Measurements from ENCODE around the gene CRNKL1. TPM values are rescaled to one million over a fixed set of nuclear protein-coding genes. Genes with fewer than 3 reads are reported as not detected.
A peak's percentile ranks its signal among the peaks of the same experiment; 100 is the strongest.
"Not testable (repeated sequence)": the region's sequence is repeated elsewhere in the genome, so short reads cannot be mapped to it uniquely, and the experiment has no call there.

Gene CRNKL1
- total RNA-seq, 1 donor from 2014 or later, result 20.4 TPM

GRCh38 chr20:20005342-20005741 is 46.9 kb downstream of the CRNKL1 start:
- intact Hi-C loops (cut with DNase I), result no loop called here
- Histone ChIP-seq H3K4me3 (no peak overlapping the region), H3K9me3 (no peaks in the 10 kb centered on the region), H3K27me3 (ENCODE audit: low read depth) (no peaks in the 10 kb centered on the region), H3K36me3 (peaks cover 23% of the 10 kb centered on the region), H3K4me1 (peaks cover 36% of the 10 kb centered on the region), H3K27ac (peak overlapping the region; percentile 33)
- TF ChIP-seq CTCF (IDR thresholded peaks at IDR 0.05), result no peak
- DNase-seq (no peak), ATAC-seq (no peak)

GRCh38 chr20:20003955-20004322 is 48.3 kb downstream of the CRNKL1 start:
- intact Hi-C loops (cut with DNase I); H3K9me3 ChIP-seq; DNase-seq; H3K27me3 ChIP-seq (ENCODE audit: low read depth); ATAC-seq: not testable (repeated sequence)
- Histone ChIP-seq H3K4me1 (peaks cover 45% of the 10 kb centered on the region), H3K4me3 (peak overlapping the region; percentile 28), H3K36me3 (peaks cover 37% of the 10 kb centered on the region), H3K27ac (peak overlapping the region; percentile 61)

GRCh38 chr20:20003031-20003954 is 49.0 kb downstream of the CRNKL1 start:
- ATAC-seq, result peak; percentile 60 to 65
- Histone ChIP-seq H3K36me3 (peaks cover 43% of the 10 kb centered on the region), H3K4me1 (peaks cover 51% of the 10 kb centered on the region), H3K27me3 (ENCODE audit: low read depth) (no peaks in the 10 kb centered on the region), H3K9me3 (no peaks in the 10 kb centered on the region), H3K27ac (peak overlapping the region; percentile 61), H3K4me3 (peak overlapping the region; percentile 28)
- TF ChIP-seq CTCF (IDR thresholded peaks at IDR 0.05), result no peak
- intact Hi-C loops (cut with DNase I), result no loop called here
- no peak for DNase-seq

GRCh38 chr20:20002101-20002998 is 49.9 kb downstream of the CRNKL1 start:
- DNase-seq (no peak), ATAC-seq (peak; percentile 45 to 48)
- Histone ChIP-seq H3K27ac (peak overlapping the region; percentile 61), H3K36me3 (peaks cover 53% of the 10 kb centered on the region), H3K27me3 (ENCODE audit: low read depth) (no peaks in the 10 kb centered on the region), H3K4me1 (peaks cover 59% of the 10 kb centered on the region), H3K4me3 (no peak overlapping the region), H3K9me3 (no peaks in the 10 kb centered on the region)
- no peak for TF ChIP-seq CTCF (IDR thresholded peaks at IDR 0.05)
- intact Hi-C loops (cut with DNase I), result no loop called here

- no peak for DNase-seq
- H3K9me3 ChIP-seq, result no peaks in the 10 kb centered on the region
- no peak overlapping the region for H3K27ac ChIP-seq
- no peaks in the 10 kb centered on the region for H3K27me3 ChIP-seq (ENCODE audit: low read depth)
- no peak overlapping the region for H3K4me3 ChIP-seq
- no peak for TF ChIP-seq CTCF (IDR thresholded peaks at IDR 0.05)
- no peak for ATAC-seq
- intact Hi-C loops (cut with DNase I), result no loop called here
- peaks cover 77% of the 10 kb centered on the region for H3K4me1 ChIP-seq
- H3K36me3 ChIP-seq, result peaks cover 73% of the 10 kb centered on the region
Measured at GRCh38 chr20:20000211-20000968, 51.9 kb downstream of the CRNKL1 start.

Data from lower lobe of right lung (tissue), 2 donors.